K562 (cell line): Measurements from ENCODE around the gene SEPTIN1. TPM values are rescaled to one million over a fixed set of nuclear protein-coding genes. Genes with fewer than 3 reads are reported as not detected.
A peak's percentile ranks its signal among the peaks of the same experiment; 100 is the strongest.

ENCODE experiments used
- EP400 ChIP-seq: fragments of 450-650 bp; IDR thresholded peaks from 2 replicates; pipeline ENCODE4 v1.6.1; 2017; ENCODE audit warnings: antibody characterized with exemption, mild to moderate bottlenecking, moderate library complexity
- NFE2 ChIP-seq: IDR thresholded peaks from 2 replicates; pipeline ENCODE4 v1.6.1; 2014; ENCODE audit warnings: antibody characterized with exemption, low read depth
- NR3C1 ChIP-seq: sonication (generic); formaldehyde crosslinking; IDR thresholded peaks from 2 replicates; pipeline ENCODE4 v1.8.1; 2022; ENCODE audit warnings: missing genetic modification reagents
- PHTF2 ChIP-seq: fragments of 250-450 bp; sonication (Bioruptor Pico); IDR thresholded peaks from 2 replicates; pipeline ENCODE4 v1.5.0; 2021; ENCODE audit warnings: mild to moderate bottlenecking
- RERE ChIP-seq: sonication (generic); formaldehyde crosslinking; IDR thresholded peaks from 2 replicates; pipeline ENCODE4 v1.8.0; 2023; ENCODE audit warnings: missing genetic modification reagents, mild to moderate bottlenecking, borderline replicate concordance
- SAP30 ChIP-seq: fragments of 200-600 bp; sonication (generic); IDR thresholded peaks from 2 replicates; pipeline ENCODE4 v1.6.1; 2012; ENCODE audit warnings: borderline replicate concordance, low read depth, mild to moderate bottlenecking, moderate library complexity, low read length, control low read depth, inconsistent platforms; ENCODE audit not compliant: insufficient read depth, poor library complexity, severe bottlenecking
- THAP7 ChIP-seq: fragments of 250-450 bp; sonication (Bioruptor Pico); IDR thresholded peaks from 2 replicates; pipeline ENCODE4 v1.5.0; 2021
- ZBTB40 ChIP-seq, 2 experiments: fragments of 450-650 bp in 1 of 2; sonication (generic) in 1 of 2; formaldehyde crosslinking in 1 of 2; IDR thresholded peaks; 2 replicates each; pipeline versions ENCODE4 v1.7.1 to v1.9.0; 2016 to 2022; ENCODE audit warnings: inconsistent platforms in 1 of 2, mild to moderate bottlenecking in 1 of 2, missing genetic modification reagents in 1 of 2
- ZNF398 ChIP-seq: fragments of 250-450 bp; sonication (Bioruptor Pico); IDR thresholded peaks from 2 replicates; pipeline ENCODE4 v1.8.0; 2021; ENCODE audit warnings: moderate library complexity, mild to moderate bottlenecking, inconsistent platforms
- polyA plus RNA-seq, 8 experiments: library from polyadenylated mRNA; depleted of rRNA in 4 of 8; stranded (reverse) in 5 of 8; unstranded in 3 of 8; fragments of >200 nt; fragmentation: Nextera tagmentation in 2 of 8; fragmentation: Illumina TruSeq in 1 of 8; extraction: Ambion mirVana in 2 of 8; extraction: Trizol in 1 of 8; gene quantifications; 2 replicates each; pipeline versions ENCODE4 v1.2.1 to v1.2.3, GENCODE V29; 2011 to 2014; ENCODE audit warnings: inconsistent platforms in 1 of 8, missing spikeins in 1 of 8
- total RNA-seq, 7 experiments: library from RNA; depleted of rRNA in 6 of 7; stranded (reverse); fragments of >200 nt in 6 of 7; fragmentation: Illumina TruSeq in 2 of 7; extraction: Trizol in 2 of 7; gene quantifications; 2 replicates each; pipeline versions ENCODE4 v1.2.1 to v1.2.3, GENCODE V29; 2011 to 2021; ENCODE audit warnings: low replicate concordance in 1 of 7

SEPTIN1 gene
- total and polyA plus RNA-seq, 9 of the 15 experiments (the other 6 are each of a cell fraction or from before 2014, with no cell fraction given) = 0.23 to 5.6 (median 1.7) TPM; not detected in 1

GRCh38 chr16:30429418-30429677 lies 47.0 kb upstream of the SEPTIN1 start (continued):
- TF ChIP-seq EP400 (no peak), THAP7 (CRISPR knock-in tag) (no peak), ZBTB40 (IDR thresholded peaks at IDR 0.05) (peak; percentile 52; the same call in 1 of the 2 replicates), ZBTB40 (CRISPR knock-in tag; IDR thresholded peaks at IDR 0.05) (no peak), NR3C1 (CRISPR knock-in tag) (no peak), PHTF2 (CRISPR knock-in tag) (no peak), SAP30 (no peak), ZNF398 (no peak), RERE (CRISPR knock-in tag) (no peak), NFE2 (no peak)
